ENCODE data around the gene OVAAL.

The OVAAL gene

GRCh38 chr1:180571060-180571831 is 12.5 kb downstream of the OVAAL start:
- DNase-seq (ENCODE audit: extremely low read depth, low read depth): no peak
- TF ChIP-seq CTCF (IDR thresholded peaks at IDR 0.05; ENCODE audit: low read depth, low read length): no peak

GRCh38 chr1:180571832-180572636 is 13.3 kb downstream of the OVAAL start:
- TF ChIP-seq CTCF (IDR thresholded peaks at IDR 0.05; ENCODE audit: low read depth, low read length): no peak
- DNase-seq (ENCODE audit: extremely low read depth, low read depth): no peak

GRCh38 chr1:180572760-180573159 is 14.0 kb downstream of the OVAAL start:
- DNase-seq (ENCODE audit: extremely low read depth, low read depth): no peak
- no peak for TF ChIP-seq CTCF (IDR thresholded peaks at IDR 0.05; ENCODE audit: low read depth, low read length)

- TF ChIP-seq CTCF (IDR thresholded peaks at IDR 0.05; ENCODE audit: low read depth, low read length): no peak
- no peak for DNase-seq (ENCODE audit: extremely low read depth, low read depth)
Observed at GRCh38 chr1:180574031-180574713, 15.4 kb downstream of the OVAAL start.

- TF ChIP-seq CTCF (IDR thresholded peaks at IDR 0.05; ENCODE audit: low read depth, low read length): no peak
Observed at GRCh38 chr1:180577361-180577760, 18.6 kb downstream of the OVAAL start.

GRCh38 chr1:180579961-180580611 is 21.3 kb downstream of the OVAAL start:
- no peak for DNase-seq (ENCODE audit: extremely low read depth, low read depth)
- TF ChIP-seq CTCF (IDR thresholded peaks at IDR 0.05; ENCODE audit: low read depth, low read length): no peak

More at GRCh38 chr1:180577361-180577760, 18.6 kb downstream of the OVAAL start:
- no peak for DNase-seq (ENCODE audit: extremely low read depth, low read depth)

All from AG09319 (cell line).